ENCODE data around the gene TP53RK.

- TF ChIP-seq GATA2 (IDR thresholded peaks at IDR 0.05; ENCODE audit: low read depth, low read length) (no peak), GATA3 (IDR thresholded peaks at IDR 0.05; ENCODE audit: low read depth, low read length) (no peak)
Measured at GRCh38 chr20:46636514-46636913, 52.7 kb downstream of the TP53RK start.

All from SH-SY5Y (cell line).